Peyer's patch (tissue), 4 donors: ENCODE results near the gene CFAP69.

Experiments used
- POLR2A ChIP-seq, 2 donors: fragments of 450-650 bp; IDR thresholded peaks; one replicate each; pipeline ENCODE4 v1.5.1; 2017; ENCODE audit warnings: antibody characterized with exemption in 2 of 2, mild to moderate bottlenecking in 2 of 2, moderate library complexity in 2 of 2
- TF ChIP-seq, protein P1 (sequence below), 6 experiments: fragments of 450-650 bp in 4 of 6; fragments of 200-600 bp in 2 of 6; sonication (generic) in 1 of 6; IDR thresholded peaks; one replicate each; pipeline ENCODE4 v1.5.1; 2017 to 2019; ENCODE audit warnings: antibody characterized with exemption in 6 of 6, mild to moderate bottlenecking in 3 of 6, moderate library complexity in 1 of 6

DNA sequence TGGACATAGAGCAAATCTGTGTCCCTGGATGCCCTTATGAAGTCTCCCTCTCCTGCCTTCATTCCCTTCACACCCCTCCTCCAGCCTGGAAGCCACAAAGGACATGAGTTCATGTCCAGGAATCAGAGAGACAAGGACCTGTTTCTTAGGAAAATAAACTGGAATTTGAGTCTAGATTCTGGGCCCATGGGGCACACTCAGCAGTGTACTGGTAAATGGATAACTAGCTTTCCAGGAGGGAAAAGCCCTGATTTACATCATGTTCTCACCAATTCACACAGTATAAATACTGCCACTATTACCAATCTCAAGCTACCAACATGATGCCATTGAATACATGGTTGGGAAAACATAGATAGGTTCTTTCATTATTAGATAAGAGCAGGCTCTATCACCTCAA lies 66.2 kb downstream of the CFAP69 start:
- TF ChIP-seq, protein P1, sequence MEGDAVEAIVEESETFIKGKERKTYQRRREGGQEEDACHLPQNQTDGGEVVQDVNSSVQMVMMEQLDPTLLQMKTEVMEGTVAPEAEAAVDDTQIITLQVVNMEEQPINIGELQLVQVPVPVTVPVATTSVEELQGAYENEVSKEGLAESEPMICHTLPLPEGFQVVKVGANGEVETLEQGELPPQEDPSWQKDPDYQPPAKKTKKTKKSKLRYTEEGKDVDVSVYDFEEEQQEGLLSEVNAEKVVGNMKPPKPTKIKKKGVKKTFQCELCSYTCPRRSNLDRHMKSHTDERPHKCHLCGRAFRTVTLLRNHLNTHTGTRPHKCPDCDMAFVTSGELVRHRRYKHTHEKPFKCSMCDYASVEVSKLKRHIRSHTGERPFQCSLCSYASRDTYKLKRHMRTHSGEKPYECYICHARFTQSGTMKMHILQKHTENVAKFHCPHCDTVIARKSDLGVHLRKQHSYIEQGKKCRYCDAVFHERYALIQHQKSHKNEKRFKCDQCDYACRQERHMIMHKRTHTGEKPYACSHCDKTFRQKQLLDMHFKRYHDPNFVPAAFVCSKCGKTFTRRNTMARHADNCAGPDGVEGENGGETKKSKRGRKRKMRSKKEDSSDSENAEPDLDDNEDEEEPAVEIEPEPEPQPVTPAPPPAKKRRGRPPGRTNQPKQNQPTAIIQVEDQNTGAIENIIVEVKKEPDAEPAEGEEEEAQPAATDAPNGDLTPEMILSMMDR (IDR thresholded peaks at IDR 0.05), result no peak
- no peak for TF ChIP-seq POLR2A (IDR thresholded peaks at IDR 0.05)
